Keratinocyte (primary cell): Measurements from ENCODE around the gene KCNMA1. TPM values are rescaled to one million over a fixed set of nuclear protein-coding genes. Genes with fewer than 3 reads are reported as not detected.

Experiments
- DNase-seq: peaks from one replicate; pipeline ENCODE4 v3.0.0-alpha.2; 2011; ENCODE audit warnings: low read depth, missing footprints, low spot score
- FAIRE-seq: peaks from 2 replicates; lab custom pipeline; 2011; peaks lifted over from hg19 to GRCh38; lab: Jason Lieb, UNC
- H2AFZ ChIP-seq: 2 replicates; pipeline ENCODE4 v1.6.0; 2012; ENCODE audit warnings: low read length, control low read depth, inconsistent platforms; ENCODE audit not compliant: control insufficient read depth
- H3K27ac ChIP-seq: 2 replicates; pipeline ENCODE4 v1.5.1; 2011; ENCODE audit warnings: low read length; ENCODE audit not compliant: control insufficient read depth, insufficient read depth
- H3K27me3 ChIP-seq: 3 replicates; pipeline ENCODE4 v1.6.0; 2011; ENCODE audit warnings: low read length; ENCODE audit not compliant: control insufficient read depth, insufficient read depth; ENCODE audit errors: extremely low read depth
- H3K36me3 ChIP-seq, 2 experiments: 2 replicates in 1 of 2; 3 replicates in 1 of 2; pipeline ENCODE4 v1.5.1; 2011; ENCODE audit warnings: low read length in 2 of 2, mild to moderate bottlenecking in 1 of 2; ENCODE audit not compliant: control insufficient read depth in 2 of 2, insufficient read depth in 2 of 2; ENCODE audit errors: extremely low read depth in 1 of 2
- H3K4me1 ChIP-seq: 3 replicates; pipeline ENCODE4 v1.5.1; 2011; ENCODE audit warnings: low read length; ENCODE audit not compliant: control insufficient read depth, insufficient read depth; ENCODE audit errors: extremely low read depth
- H3K4me2 ChIP-seq: 3 replicates; pipeline ENCODE4 v1.6.0; 2011; ENCODE audit warnings: low read depth, low read length; ENCODE audit not compliant: control insufficient read depth, insufficient read depth; ENCODE audit errors: extremely low read depth
- H3K4me3 ChIP-seq, 3 experiments: fragments of 200-600 bp in 1 of 3; sonication (generic) in 1 of 3; 2 replicates in 2 of 3; 3 replicates in 1 of 3; pipeline ENCODE4 v1.5.1; 2011 to 2016; ENCODE audit warnings: low read length in 3 of 3, mild to moderate bottlenecking in 3 of 3, control low read depth in 2 of 3, inconsistent platforms in 1 of 3, low read depth in 1 of 3, mixed read lengths in 1 of 3, mixed run types in 1 of 3, moderate library complexity in 1 of 3; ENCODE audit not compliant: control insufficient read depth in 2 of 3, insufficient read depth in 2 of 3; ENCODE audit errors: extremely low read depth in 1 of 3
- H3K79me2 ChIP-seq: 2 replicates; pipeline ENCODE4 v1.6.0; 2012; ENCODE audit warnings: low read length; ENCODE audit not compliant: control insufficient read depth, insufficient read depth
- H3K9ac ChIP-seq: 3 replicates; pipeline ENCODE4 v1.6.0; 2011; ENCODE audit warnings: low read length; ENCODE audit not compliant: control insufficient read depth, insufficient read depth; ENCODE audit errors: extremely low read depth
- H3K9me1 ChIP-seq: 3 replicates; pipeline ENCODE4 v1.6.0; 2011; ENCODE audit warnings: low read length; ENCODE audit not compliant: control insufficient read depth, insufficient read depth; ENCODE audit errors: extremely low read depth
- H3K9me3 ChIP-seq: 2 replicates; pipeline ENCODE4 v1.5.1; 2012; ENCODE audit warnings: low read depth, low read length; ENCODE audit not compliant: control insufficient read depth
- H4K20me1 ChIP-seq: 3 replicates; pipeline ENCODE4 v1.6.0; 2011; ENCODE audit warnings: low read length; ENCODE audit not compliant: control insufficient read depth, insufficient read depth; ENCODE audit errors: extremely low read depth
- EZH2 ChIP-seq: IDR thresholded peaks from one replicate; pipeline ENCODE4 v1.6.1; 2012; ENCODE audit warnings: inconsistent platforms, mild to moderate bottlenecking, low read length, moderate library complexity
- dilution Hi-C: fragments of 300-500 bp; cut with MboI; formaldehyde crosslinking; loops from one replicate; pipeline ENCODE4 v1.7.0; 2020; ENCODE audit warnings: low sequenced_read_pairs; ENCODE audit not compliant: extremely low pct_ligation_motif_present
- polyA plus RNA-seq, 5 experiments: library from polyadenylated mRNA; depleted of rRNA in 3 of 5; stranded (reverse) in 3 of 5; stranded (forward) in 1 of 5; unstranded in 1 of 5; fragments of >200 nt; gene quantifications; 1 replicate in 1 of 5; 2 replicates in 3 of 5; 3 replicates in 1 of 5; pipeline versions ENCODE4 v1.2.1 to v1.2.3, GENCODE V29; 2011 to 2012; ENCODE audit warnings: missing spikeins in 2 of 5, low read depth in 1 of 5, low replicate concordance in 1 of 5
- TF ChIP-seq, protein P1 (sequence below), 3 experiments: IDR thresholded peaks in 1 of 3; conservative IDR thresholded peaks in 1 of 3; optimal IDR thresholded peaks in 1 of 3; 2 replicates in 2 of 3; 3 replicates in 1 of 3; pipeline versions ENCODE3 to v1.5.1; 2011; ENCODE audit warnings: low read length in 3 of 3, mild to moderate bottlenecking in 3 of 3, moderate library complexity in 2 of 3, control low read depth in 1 of 3, inconsistent platforms in 1 of 3; ENCODE audit not compliant: insufficient read depth in 2 of 3; ENCODE audit errors: extremely low read depth in 1 of 3

The KCNMA1 gene
- polyA plus RNA-seq, 1 donor (not counting 4 experiments of a cell fraction or from before 2014, with no cell fraction given) = 6.3 TPM

DNA sequence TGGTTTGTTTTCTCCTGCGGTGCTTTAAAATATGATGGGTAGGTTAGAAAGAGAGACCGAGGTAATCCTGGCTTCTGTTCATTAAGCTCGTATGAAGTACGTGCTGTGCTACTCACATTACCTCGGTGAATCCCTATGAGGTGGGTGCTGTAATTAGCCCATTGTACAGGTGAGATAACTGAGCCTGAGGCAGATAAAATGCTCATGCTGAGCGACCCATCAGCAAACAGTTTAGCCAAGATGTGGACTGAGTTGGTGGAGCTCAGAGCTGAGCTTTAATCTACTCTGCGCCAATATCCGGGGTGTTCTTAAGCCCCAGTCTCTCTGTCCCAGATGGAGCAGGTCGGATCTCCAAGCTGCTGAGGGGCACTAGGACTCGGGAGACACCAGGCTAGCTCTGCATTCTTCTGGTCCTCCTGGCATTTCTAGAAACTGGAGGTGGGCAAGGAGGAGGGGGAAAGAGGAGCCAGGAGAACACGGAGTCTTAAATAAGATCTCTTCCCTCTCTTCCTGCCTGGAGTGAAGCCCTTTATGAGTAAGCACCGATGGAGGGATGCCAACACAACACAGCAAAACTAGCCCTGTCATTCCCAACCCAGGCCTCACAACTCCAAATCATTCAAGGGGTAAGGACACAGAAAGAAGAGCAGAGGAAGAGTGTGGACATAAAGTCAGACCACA, 458.5 kb downstream of the KCNMA1 start:
- TF ChIP-seq EZH2 = no peak
- TF ChIP-seq, protein P1, sequence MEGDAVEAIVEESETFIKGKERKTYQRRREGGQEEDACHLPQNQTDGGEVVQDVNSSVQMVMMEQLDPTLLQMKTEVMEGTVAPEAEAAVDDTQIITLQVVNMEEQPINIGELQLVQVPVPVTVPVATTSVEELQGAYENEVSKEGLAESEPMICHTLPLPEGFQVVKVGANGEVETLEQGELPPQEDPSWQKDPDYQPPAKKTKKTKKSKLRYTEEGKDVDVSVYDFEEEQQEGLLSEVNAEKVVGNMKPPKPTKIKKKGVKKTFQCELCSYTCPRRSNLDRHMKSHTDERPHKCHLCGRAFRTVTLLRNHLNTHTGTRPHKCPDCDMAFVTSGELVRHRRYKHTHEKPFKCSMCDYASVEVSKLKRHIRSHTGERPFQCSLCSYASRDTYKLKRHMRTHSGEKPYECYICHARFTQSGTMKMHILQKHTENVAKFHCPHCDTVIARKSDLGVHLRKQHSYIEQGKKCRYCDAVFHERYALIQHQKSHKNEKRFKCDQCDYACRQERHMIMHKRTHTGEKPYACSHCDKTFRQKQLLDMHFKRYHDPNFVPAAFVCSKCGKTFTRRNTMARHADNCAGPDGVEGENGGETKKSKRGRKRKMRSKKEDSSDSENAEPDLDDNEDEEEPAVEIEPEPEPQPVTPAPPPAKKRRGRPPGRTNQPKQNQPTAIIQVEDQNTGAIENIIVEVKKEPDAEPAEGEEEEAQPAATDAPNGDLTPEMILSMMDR (optimal IDR thresholded peaks at IDR 0.05 in 1 of 3, IDR thresholded peaks at IDR 0.05 in 1 of 3, conservative IDR thresholded peaks at IDR 0.05 in 1 of 3; ENCODE audit: extremely low read depth in 1 of 3, insufficient read depth in 2 of 3, low read length in 3 of 3) = no peak
- peak; percentile 30 for DNase-seq
- Histone ChIP-seq H3K9ac (no peak overlapping the region), H3K9me1 (no peaks in the 10 kb centered on the region), H3K27me3 (no peaks in the 10 kb centered on the region), H3K79me2 (no peaks in the 10 kb centered on the region), H3K4me3 (no peak overlapping the region), H3K4me2 (peak overlapping the region; percentile 2), H3K9me3 (no peaks in the 10 kb centered on the region), H4K20me1 (no peaks in the 10 kb centered on the region), H3K36me3 (no peaks in the 10 kb centered on the region), H3K4me1 (peaks cover 13% of the 10 kb centered on the region), H2AFZ (peak overlapping the region; percentile 53), H3K27ac (no peak overlapping the region)
- dilution Hi-C loops = no loop called here
- peak; percentile 99 for FAIRE-seq

DNA sequence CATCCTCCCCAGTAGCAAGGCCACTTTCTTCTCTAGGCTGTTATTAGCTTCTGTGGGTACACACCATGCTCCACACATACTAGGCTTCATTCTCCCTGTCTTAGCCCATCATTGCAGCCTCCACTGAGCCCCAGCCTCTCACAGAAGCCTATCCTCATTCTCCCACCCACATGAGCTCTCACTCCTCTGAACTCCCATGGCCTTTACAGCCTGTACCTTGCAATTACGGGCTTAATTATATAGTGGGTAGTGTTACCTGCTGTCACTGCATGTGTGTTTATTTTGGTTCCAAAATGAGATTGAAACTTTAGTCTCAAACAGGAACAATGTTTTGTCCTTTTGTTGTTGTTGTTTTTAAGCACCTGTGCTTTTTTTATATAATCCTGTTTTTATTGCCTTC, 460.0 kb downstream of the KCNMA1 start:
- no peak overlapping the region for H3K4me3 ChIP-seq
- no peaks in the 10 kb centered on the region for H4K20me1 ChIP-seq
- no peaks in the 10 kb centered on the region for H3K36me3 ChIP-seq
- H3K9ac ChIP-seq = no peak overlapping the region
- dilution Hi-C loops = no loop called here
- H3K9me3 ChIP-seq = no peaks in the 10 kb centered on the region
- no peaks in the 10 kb centered on the region for H3K79me2 ChIP-seq
- no peak overlapping the region for H3K27ac ChIP-seq
- FAIRE-seq (no peak), DNase-seq (no peak)
- H3K27me3 ChIP-seq = no peaks in the 10 kb centered on the region
- H3K9me1 ChIP-seq = no peaks in the 10 kb centered on the region
- no peak overlapping the region for H2AFZ ChIP-seq
- H3K4me1 ChIP-seq = peaks cover 13% of the 10 kb centered on the region
- no peak for TF ChIP-seq EZH2
- TF ChIP-seq, protein P1 (optimal IDR thresholded peaks at IDR 0.05 in 1 of 3, IDR thresholded peaks at IDR 0.05 in 1 of 3, conservative IDR thresholded peaks at IDR 0.05 in 1 of 3; ENCODE audit: extremely low read depth in 1 of 3, insufficient read depth in 2 of 3, low read length in 3 of 3) = no peak
- no peak overlapping the region for H3K4me2 ChIP-seq
